PC-9 (cell line): ENCODE data around the gene DNTT. TPM values are rescaled to one million over a fixed set of nuclear protein-coding genes. Genes with fewer than 3 reads are reported as not detected.

Experiments
- BruUV-seq: library from RNA; stranded (reverse); fragments of 400-500 nt; replicated peaks from 2 replicates; lab custom pipeline; 2021; lab: Mats Ljungman, UMichigan
- CTCF ChIA-PET: fragments of 300-600 bp; sonication (Branson Sonifier 250); formaldehyde crosslinking; loops from one replicate; lab custom pipeline; 2022; ENCODE audit warnings: antibody characterized with exemption; lab: Charles Lee
- POLR2A ChIA-PET: fragments of 300-600 bp; sonication (Branson Sonifier 250); formaldehyde crosslinking; loops from one replicate; lab custom pipeline; 2022; ENCODE audit warnings: antibody characterized with exemption; ENCODE audit not compliant: unreplicated experiment; lab: Charles Lee
- DNase-seq, 2 experiments: peaks; one replicate each; pipeline versions ENCODE4 v3.0.0 to v3.0.0-alpha.2; 2015 to 2022; ENCODE audit warnings: mixed read lengths in 1 of 2
- H2AFZ ChIP-seq: fragments of 200-600 bp; sonication (generic); 2 replicates; pipeline ENCODE4 v1.8.1; 2017; ENCODE audit warnings: antibody characterized with exemption
- H3F3A ChIP-seq: fragments of 200-600 bp; sonication (generic); 2 replicates; pipeline ENCODE4 v1.8.1; 2017; ENCODE audit warnings: antibody characterized with exemption, mild to moderate bottlenecking, low read depth; ENCODE audit not compliant: insufficient read depth
- H3K27ac ChIP-seq: fragments of 200-600 bp; sonication (generic); 2 replicates; pipeline ENCODE4 v1.6.1; 2016; ENCODE audit warnings: mixed run types
- H3K27me3 ChIP-seq: fragments of 200-600 bp; sonication (generic); 2 replicates; pipeline ENCODE4 v1.6.1; 2016; ENCODE audit warnings: low read depth, mixed run types; ENCODE audit not compliant: insufficient read depth
- H3K36me3 ChIP-seq: fragments of 200-600 bp; sonication (generic); 2 replicates; pipeline ENCODE4 v1.6.1; 2016; ENCODE audit warnings: low read depth, mixed run types
- H3K4me1 ChIP-seq: fragments of 200-600 bp; sonication (generic); replicated peaks from 2 replicates; pipeline ENCODE4 v1.6.1; 2016; ENCODE audit warnings: mixed run types; ENCODE audit not compliant: insufficient read depth
- H3K4me2 ChIP-seq: fragments of 200-600 bp; sonication (generic); 2 replicates; pipeline ENCODE4 v1.6.1; 2017; ENCODE audit warnings: mixed run types
- H3K4me3 ChIP-seq: fragments of 200-600 bp; sonication (generic); 2 replicates; pipeline ENCODE4 v1.6.1; 2016; ENCODE audit warnings: mixed run types
- H3K79me2 ChIP-seq: fragments of 200-600 bp; sonication (generic); 2 replicates; pipeline ENCODE4 v1.6.1; 2017; ENCODE audit warnings: low read depth, mixed run types
- H3K9me2 ChIP-seq: fragments of 200-600 bp; sonication (generic); 2 replicates; pipeline ENCODE4 v1.8.1; 2017; ENCODE audit warnings: mild to moderate bottlenecking; ENCODE audit not compliant: insufficient read depth
- H3K9me3 ChIP-seq: fragments of 200-600 bp; sonication (generic); 2 replicates; pipeline ENCODE4 v1.8.1; 2016; ENCODE audit warnings: low read depth; ENCODE audit not compliant: insufficient read depth
- H4K20me1 ChIP-seq: fragments of 200-600 bp; sonication (generic); 2 replicates; pipeline ENCODE4 v1.8.1; 2017; ENCODE audit not compliant: insufficient read depth
- EZH2 ChIP-seq: fragments of 200-600 bp; sonication (generic); IDR thresholded peaks from 2 replicates; pipeline ENCODE4 v1.8.0; 2017; ENCODE audit warnings: antibody characterized with exemption, low read depth
- intact Hi-C: fragments of 100-400 bp; cut with micrococcal nuclease; formaldehyde crosslinking; loops from one replicate; pipeline ENCODE4 v1.10.0; 2022; ENCODE audit not compliant: unreplicated experiment
- total RNA-seq: library from RNA; stranded (reverse); gene quantifications from 2 replicates; pipeline ENCODE4 v1.2.3, GENCODE V29; 2021
- TF ChIP-seq, protein P1 (sequence below): fragments of 200-600 bp; sonication (generic); conservative IDR thresholded peaks from 2 replicates; pipeline ENCODE4 v1.6.1; 2017; ENCODE audit warnings: mixed run types, antibody characterized with exemption, mild to moderate bottlenecking, moderate library complexity

The DNTT gene
- total RNA-seq, 1 experiment from 2014 or later, result not detected

DNA sequence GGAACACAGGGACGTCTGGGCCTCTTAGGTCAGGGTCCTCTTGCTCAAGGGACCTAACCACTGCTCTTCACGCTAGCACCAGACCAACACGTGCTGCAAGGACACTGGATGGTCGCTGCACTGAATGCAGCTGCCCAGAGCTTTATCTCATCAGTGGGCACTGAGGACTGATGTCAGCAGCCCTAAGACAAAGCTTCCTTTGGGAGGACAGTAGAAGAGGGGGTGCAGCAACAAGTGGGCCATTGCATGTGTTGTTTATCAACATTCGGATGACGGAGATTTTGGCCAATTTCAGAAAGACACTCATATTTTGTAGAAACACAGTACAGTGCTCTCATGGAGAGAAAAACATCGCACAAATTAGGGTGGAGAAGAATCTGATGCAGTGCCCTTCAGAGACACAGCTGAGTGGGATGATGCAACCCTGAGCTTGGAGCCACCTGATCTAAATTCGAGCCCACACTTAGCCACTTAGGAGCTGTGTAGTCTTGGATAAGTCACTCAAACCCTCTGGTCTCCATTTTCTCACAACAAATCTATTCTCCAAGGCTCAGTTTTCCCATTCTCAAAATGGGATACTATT lies 52.9 kb downstream of the DNTT start:
- H3K36me3 ChIP-seq, result no peaks in the 10 kb centered on the region
- DNase-seq, result no peak
- ChIA-PET POLR2A (no interaction called here), CTCF (no interaction called here)
- no peaks in the 10 kb centered on the region for H3K9me3 ChIP-seq
- H2AFZ ChIP-seq, result no peak overlapping the region
- no peaks in the 10 kb centered on the region for H3K79me2 ChIP-seq
- TF ChIP-seq EZH2, result no peak
- TF ChIP-seq, protein P1, sequence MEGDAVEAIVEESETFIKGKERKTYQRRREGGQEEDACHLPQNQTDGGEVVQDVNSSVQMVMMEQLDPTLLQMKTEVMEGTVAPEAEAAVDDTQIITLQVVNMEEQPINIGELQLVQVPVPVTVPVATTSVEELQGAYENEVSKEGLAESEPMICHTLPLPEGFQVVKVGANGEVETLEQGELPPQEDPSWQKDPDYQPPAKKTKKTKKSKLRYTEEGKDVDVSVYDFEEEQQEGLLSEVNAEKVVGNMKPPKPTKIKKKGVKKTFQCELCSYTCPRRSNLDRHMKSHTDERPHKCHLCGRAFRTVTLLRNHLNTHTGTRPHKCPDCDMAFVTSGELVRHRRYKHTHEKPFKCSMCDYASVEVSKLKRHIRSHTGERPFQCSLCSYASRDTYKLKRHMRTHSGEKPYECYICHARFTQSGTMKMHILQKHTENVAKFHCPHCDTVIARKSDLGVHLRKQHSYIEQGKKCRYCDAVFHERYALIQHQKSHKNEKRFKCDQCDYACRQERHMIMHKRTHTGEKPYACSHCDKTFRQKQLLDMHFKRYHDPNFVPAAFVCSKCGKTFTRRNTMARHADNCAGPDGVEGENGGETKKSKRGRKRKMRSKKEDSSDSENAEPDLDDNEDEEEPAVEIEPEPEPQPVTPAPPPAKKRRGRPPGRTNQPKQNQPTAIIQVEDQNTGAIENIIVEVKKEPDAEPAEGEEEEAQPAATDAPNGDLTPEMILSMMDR, result no peak
- H3F3A ChIP-seq, result no peaks in the 10 kb centered on the region
- H3K9me2 ChIP-seq, result no peaks in the 10 kb centered on the region
- H3K27ac ChIP-seq, result no peak overlapping the region
- BruUV-seq, result no TSS peak
- H4K20me1 ChIP-seq, result no peaks in the 10 kb centered on the region
- no peaks in the 10 kb centered on the region for H3K4me1 ChIP-seq
- H3K27me3 ChIP-seq, result no peaks in the 10 kb centered on the region
- intact Hi-C loops, result no loop called here
- no peak overlapping the region for H3K4me3 ChIP-seq
- H3K4me2 ChIP-seq, result no peak overlapping the region

DNA sequence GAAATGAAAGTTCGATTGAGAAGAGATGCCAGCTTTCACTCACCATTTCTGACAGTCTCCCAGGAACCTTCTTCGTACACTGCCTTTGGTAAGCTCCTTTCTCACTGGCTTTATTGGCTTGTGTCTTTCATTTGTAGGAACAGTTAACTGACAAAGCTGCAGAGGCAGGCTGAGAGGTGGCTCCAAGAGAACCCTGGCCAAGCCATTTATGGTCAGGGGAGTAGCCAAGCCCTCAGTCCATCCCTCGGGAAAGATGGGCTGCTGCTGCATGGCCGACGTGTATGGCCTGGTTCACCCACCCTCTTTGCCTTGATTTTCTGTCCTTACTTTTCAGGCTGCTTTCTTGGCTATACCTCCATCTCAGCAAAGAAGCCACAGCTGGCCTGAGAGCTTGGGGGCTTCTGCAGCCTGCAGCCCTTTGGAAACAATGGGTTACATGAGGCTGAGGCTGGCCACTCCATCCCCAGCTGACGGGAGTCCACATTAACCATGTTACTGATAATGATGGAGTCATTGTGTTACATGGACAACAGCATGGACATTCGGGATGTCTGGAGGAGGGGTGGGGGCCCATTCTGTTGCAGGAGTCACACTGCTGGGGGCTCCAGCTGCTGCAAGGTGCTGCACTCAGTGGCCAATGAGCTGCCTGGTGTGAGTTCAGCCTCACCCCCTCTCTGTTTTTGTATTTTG lies 54.8 kb downstream of the DNTT start, which contains the start of gene OPALIN:
TSS of gene OPALIN (minus strand) at position 152 of the 690 bp plus-strand sequence. CDS start at position 46, 106 bp downstream.
- ChIA-PET CTCF (no interaction called here), POLR2A (no interaction called here)
- Histone ChIP-seq H3K36me3 (no peaks in the 10 kb centered on the region), H3K27ac (no peak within 1 kb of the TSS), H3K4me1 (no peaks in the 10 kb centered on the region), H3F3A (no peaks in the 10 kb centered on the region), H4K20me1 (no peaks in the 10 kb centered on the region), H3K27me3 (no peaks in the 10 kb centered on the region), H3K79me2 (no peaks in the 10 kb centered on the region), H2AFZ (no peak within 1 kb of the TSS), H3K9me3 (no peaks in the 10 kb centered on the region), H3K4me3 (no peak within 1 kb of the TSS), H3K4me2 (no peak within 1 kb of the TSS), H3K9me2 (no peaks in the 10 kb centered on the region)
- no peak for DNase-seq
- TF ChIP-seq EZH2, result no peak
- TF ChIP-seq, protein P1, result no peak
- intact Hi-C loops, result no loop called here
- BruUV-seq, result no TSS peak

DNA sequence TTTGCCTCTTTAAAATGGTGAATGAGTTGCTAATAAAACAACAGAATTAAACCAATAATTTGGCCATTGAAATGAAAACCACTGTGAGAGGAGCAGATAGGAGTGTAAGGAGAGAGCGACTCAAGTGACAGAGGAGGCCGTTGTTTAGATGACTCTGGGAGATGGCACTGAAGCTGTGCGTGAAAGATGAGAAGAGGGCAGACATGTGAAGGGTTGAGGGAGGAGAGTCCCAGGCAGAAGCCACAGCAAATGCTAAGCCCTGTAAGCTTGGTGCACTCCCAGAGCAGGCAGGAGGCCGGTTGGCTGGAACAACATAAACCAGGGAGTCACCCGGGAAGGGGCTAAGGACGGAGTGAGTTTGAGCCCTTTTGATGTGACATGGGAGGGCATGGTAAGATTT lies 55.4 kb downstream of the DNTT start:
- no peaks in the 10 kb centered on the region for H3F3A ChIP-seq
- no peaks in the 10 kb centered on the region for H3K27me3 ChIP-seq
- ChIA-PET CTCF (no interaction called here), POLR2A (no interaction called here)
- intact Hi-C loops, result no loop called here
- H3K9me2 ChIP-seq, result no peaks in the 10 kb centered on the region
- no peaks in the 10 kb centered on the region for H3K4me1 ChIP-seq
- H4K20me1 ChIP-seq, result no peaks in the 10 kb centered on the region
- no peak overlapping the region for H3K4me3 ChIP-seq
- no peaks in the 10 kb centered on the region for H3K9me3 ChIP-seq
- no peak overlapping the region for H3K4me2 ChIP-seq
- no peaks in the 10 kb centered on the region for H3K79me2 ChIP-seq
- TF ChIP-seq EZH2, result no peak
- TF ChIP-seq, protein P1, result no peak
- BruUV-seq, result no TSS peak
- DNase-seq, result no peak
- no peak overlapping the region for H2AFZ ChIP-seq
- H3K36me3 ChIP-seq, result no peaks in the 10 kb centered on the region
- H3K27ac ChIP-seq, result no peak overlapping the region
